Ovary (tissue), 9 donors: ENCODE data around the gene FLNA. TPM values are rescaled to one million over a fixed set of nuclear protein-coding genes. Genes with fewer than 3 reads are reported as not detected.
A peak's percentile ranks its signal among the peaks of the same experiment; 100 is the strongest.

Experiments
- DNase-seq, 5 donors: peaks; one replicate each; pipeline ENCODE4 v3.0.0-alpha.2; 2019 to 2020
- H3K27ac ChIP-seq, 2 donors: fragments of 200-600 bp; one replicate each; pipeline versions ENCODE4 v1.5.1 to v1.8.0; 2019 to 2022
- H3K27me3 ChIP-seq: fragments of 200-600 bp; one replicate; pipeline ENCODE4 v1.8.0; 2022
- H3K36me3 ChIP-seq: fragments of 200-600 bp; sonication (generic); one replicate; pipeline ENCODE4 v1.5.1; 2019
- H3K4me1 ChIP-seq: one replicate; pipeline ENCODE4 v1.8.1; 2013; ENCODE audit warnings: mild to moderate bottlenecking, moderate library complexity; ENCODE audit not compliant: insufficient read depth
- H3K4me3 ChIP-seq: fragments of 200-600 bp; sonication (generic); one replicate; pipeline ENCODE4 v1.5.1; 2017
- H3K9me3 ChIP-seq, 2 donors: fragments of 200-600 bp in 1 of 2; sonication (generic) in 1 of 2; one replicate each; pipeline versions ENCODE4 v1.5.1 to v1.8.1; 2013 to 2019; ENCODE audit warnings: mild to moderate bottlenecking in 1 of 2, moderate library complexity in 1 of 2
- CTCF ChIP-seq, 3 donors: fragments of 450-650 bp in 2 of 3; fragments of 200-600 bp in 1 of 3; IDR thresholded peaks; one replicate each; pipeline versions ENCODE4 v1.5.1 to v1.8.0; 2016 to 2022; ENCODE audit warnings: antibody characterized with exemption in 3 of 3, mild to moderate bottlenecking in 1 of 3
- EP300 ChIP-seq: sonication (generic); formaldehyde crosslinking; IDR thresholded peaks from one replicate; pipeline ENCODE4 v1.6.1; 2017; ENCODE audit warnings: antibody characterized with exemption
- POLR2A ChIP-seq: fragments of 450-650 bp; IDR thresholded peaks from one replicate; pipeline ENCODE4 v1.6.1; 2017; ENCODE audit warnings: antibody characterized with exemption, mild to moderate bottlenecking, moderate library complexity
- WGBS, 3 donors: extraction: QIAGEN DNeasy Blood & Tissue Kit in 1 of 3; methylation state at CpG; one replicate each; pipeline versions ENCODE4 v1.1.5 to v1.1.7; 2013 to 2017; 5-methylcytosine and 5-hydroxymethylcytosine counted together
- intact Hi-C, 4 donors: fragments of 100-400 bp; cut with DNase I; formaldehyde crosslinking; loops; one replicate each; pipeline versions ENCODE4 v1.11.0 to v1.15.1; 2022 to 2023
- polyA plus RNA-seq, 2 donors: library from polyadenylated mRNA; stranded (reverse); fragments of 200-250 nt in 1 of 2; fragments of 350-450 nt in 1 of 2; fragmentation: Illumina TruSeq in 1 of 2; extraction: RNeasy Lipid Tissue Mini Kit (QIAGEN cat#74804) in 1 of 2; gene quantifications; one replicate each; pipeline ENCODE4 v1.2.3, GENCODE V29; 2013 to 2014
- total RNA-seq, 7 donors: library from RNA; depleted of rRNA in 2 of 7; stranded (reverse); fragments of >200 nt in 2 of 7; fragmentation: NEBNext Ultra II Directional in 3 of 7; extraction: Animal tissue kit (Norgen Biotek cat#: 25700) in 3 of 7; gene quantifications; one replicate each; pipeline versions ENCODE4 v1.1.0 to v1.2.4, GENCODE V29; 2016 to 2023
- donor health status: DM: no; HTN: no; CAD: no; lungs with moderate emphysema.
- donor health status: DM: no; HTN: no; CAD: no.
- donor health status: Bipolar disorder and iron deficiency.
- donor health status: DM: yes; HTN: yes; CAD: no.
- donor health status: DM: no; HTN: no; CAD: no.
- donor health status: DM: yes; HTN: yes; CAD: no.

The FLNA gene
- total and polyA plus RNA-seq, 9 donors, result 327 to 2,249 (median 885) TPM

GRCh38 chrX:154351183-154352011 is 23.0 kb downstream of the FLNA start:
- Histone ChIP-seq H3K36me3 (no peaks in the 10 kb centered on the region), H3K27me3 (no peaks in the 10 kb centered on the region), H3K4me1 (no peaks in the 10 kb centered on the region), H3K9me3 (no peaks in the 10 kb centered on the region), H3K4me3 (no peak overlapping the region), H3K27ac (no peak overlapping the region)
- 73 to 80% (median 74%) methylated on average over 29 to 30 of the region's 30 CpGs for whole genome bisulfite sequencing, 3 donors
- peak in 2 of 5 donors; percentile 26 to 36 for DNase-seq
- no peak for TF ChIP-seq EP300
- no peak for TF ChIP-seq CTCF (IDR thresholded peaks at IDR 0.05)
- TF ChIP-seq POLR2A, result no peak
- intact Hi-C loops, result no loop called here

- H3K36me3 ChIP-seq, result no peaks in the 10 kb centered on the region
- peak in 2 of 5 donors; percentile 21 to 37 for DNase-seq
- no peaks in the 10 kb centered on the region for H3K9me3 ChIP-seq
- TF ChIP-seq CTCF (IDR thresholded peaks at IDR 0.05) (no peak), EP300 (no peak), POLR2A (no peak)
- no peak overlapping the region for H3K4me3 ChIP-seq
- intact Hi-C loops, result no loop called here
- no peaks in the 10 kb centered on the region for H3K4me1 ChIP-seq
- H3K27me3 ChIP-seq, result no peaks in the 10 kb centered on the region
- H3K27ac ChIP-seq, result no peak overlapping the region
- WGBS, 3 donors, result 76 to 84% (median 78%) methylated on average over 19 of the region's 19 CpGs
These were observed 23.8 kb downstream of the FLNA start for GRCh38 chrX:154350429-154351182.

GRCh38 chrX:154349979-154350378 is 24.5 kb downstream of the FLNA start:
- no peaks in the 10 kb centered on the region for H3K36me3 ChIP-seq
- intact Hi-C loops, result no loop called here
- peak in 1 of 5 donors; percentile 21 for DNase-seq

More at GRCh38 chrX:154349979-154350378, 24.5 kb downstream of the FLNA start:
- H3K27ac ChIP-seq, result no peak overlapping the region
- no peak overlapping the region for H3K4me3 ChIP-seq
- no peaks in the 10 kb centered on the region for H3K9me3 ChIP-seq
- H3K4me1 ChIP-seq, result no peaks in the 10 kb centered on the region
- no peak for TF ChIP-seq CTCF (IDR thresholded peaks at IDR 0.05)
- TF ChIP-seq EP300, result no peak
- TF ChIP-seq POLR2A, result no peak
- no peaks in the 10 kb centered on the region for H3K27me3 ChIP-seq
- WGBS, 3 donors, result 77 to 85% (median 79%) methylated on average over 14 to 15 of the region's 15 CpGs
